Ramos (cell line): ENCODE results near the gene HDHD2.

Experiments used
- in situ Hi-C: fragments of 300-500 bp; cut with MboI; formaldehyde crosslinking; loops from one replicate; pipeline ENCODE4 v1.14.3; 2022; ENCODE audit warnings: low sequenced_read_pairs; ENCODE audit not compliant: unreplicated experiment

The HDHD2 gene

GRCh38 chr18:47075098-47075883, 75.0 kb downstream of the HDHD2 start:
- in situ Hi-C loops = no loop called here

GRCh38 chr18:47067648-47068047, 82.7 kb downstream of the HDHD2 start:
- in situ Hi-C loops = no loop called here

GRCh38 chr18:47063096-47063495, 87.2 kb downstream of the HDHD2 start:
- in situ Hi-C loops = no loop called here

GRCh38 chr18:47062471-47062870, 87.8 kb downstream of the HDHD2 start:
- in situ Hi-C loops = no loop called here
